HG03469 (cell line): Measurements from ENCODE around the gene PTPA.

ENCODE experiments used
- ATAC-seq: cut with Tn5 transposase; IDR thresholded peaks from one replicate; pipeline ENCODE4 v1.9.1; 2021; ENCODE audit warnings: mild to moderate bottlenecking, moderate library complexity, moderate number of reproducible peaks; ENCODE audit not compliant: unreplicated experiment

Gene PTPA

GRCh38 chr9:129081388-129081904 is 29.8 kb upstream of the PTPA start:
- ATAC-seq: peak; percentile 30

GRCh38 chr9:129084087-129084486 is 27.1 kb upstream of the PTPA start:
- ATAC-seq: no peak

- ATAC-seq: no peak
Observed at GRCh38 chr9:129089246-129089645, 22.0 kb upstream of the PTPA start.

- no peak for ATAC-seq
Observed at GRCh38 chr9:129093602-129094386, 17.4 kb upstream of the PTPA start.

- ATAC-seq: no peak
Observed at GRCh38 chr9:129094387-129095169, 16.6 kb upstream of the PTPA start.

- no peak for ATAC-seq
Observed at GRCh38 chr9:129095170-129095667, 16.0 kb upstream of the PTPA start.

GRCh38 chr9:129095908-129096307 is 15.3 kb upstream of the PTPA start:
- no peak for ATAC-seq

GRCh38 chr9:129097671-129098306 is 13.4 kb upstream of the PTPA start:
- ATAC-seq: no peak

- no peak for ATAC-seq
Observed at GRCh38 chr9:129098328-129098727, 12.9 kb upstream of the PTPA start.

GRCh38 chr9:129100383-129101169 is 10.6 kb upstream of the PTPA start:
- no peak for ATAC-seq

- no peak for ATAC-seq
Observed at GRCh38 chr9:129101279-129101678, 9.9 kb upstream of the PTPA start.

- ATAC-seq: no peak
Observed at GRCh38 chr9:129102095-129102525, 9.1 kb upstream of the PTPA start.

- no peak for ATAC-seq
Observed at GRCh38 chr9:129102791-129103594, 8.2 kb upstream of the PTPA start.

- no peak for ATAC-seq
Observed at GRCh38 chr9:129103595-129103965, 7.6 kb upstream of the PTPA start.

GRCh38 chr9:129104051-129104450 is 7.2 kb upstream of the PTPA start:
- ATAC-seq: no peak

GRCh38 chr9:129105857-129106694 is 5.1 kb upstream of the PTPA start:
- no peak for ATAC-seq

GRCh38 chr9:129107651-129108050 is 3.6 kb upstream of the PTPA start:
- no peak for ATAC-seq

GRCh38 chr9:129108083-129108804 is 3.0 kb upstream of the PTPA start:
- no peak for ATAC-seq
